Measurements from ENCODE around the gene ARHGAP28. TPM values are rescaled to one million over a fixed set of nuclear protein-coding genes. Genes with fewer than 3 reads are reported as not detected.

ARHGAP28 gene, protein sequence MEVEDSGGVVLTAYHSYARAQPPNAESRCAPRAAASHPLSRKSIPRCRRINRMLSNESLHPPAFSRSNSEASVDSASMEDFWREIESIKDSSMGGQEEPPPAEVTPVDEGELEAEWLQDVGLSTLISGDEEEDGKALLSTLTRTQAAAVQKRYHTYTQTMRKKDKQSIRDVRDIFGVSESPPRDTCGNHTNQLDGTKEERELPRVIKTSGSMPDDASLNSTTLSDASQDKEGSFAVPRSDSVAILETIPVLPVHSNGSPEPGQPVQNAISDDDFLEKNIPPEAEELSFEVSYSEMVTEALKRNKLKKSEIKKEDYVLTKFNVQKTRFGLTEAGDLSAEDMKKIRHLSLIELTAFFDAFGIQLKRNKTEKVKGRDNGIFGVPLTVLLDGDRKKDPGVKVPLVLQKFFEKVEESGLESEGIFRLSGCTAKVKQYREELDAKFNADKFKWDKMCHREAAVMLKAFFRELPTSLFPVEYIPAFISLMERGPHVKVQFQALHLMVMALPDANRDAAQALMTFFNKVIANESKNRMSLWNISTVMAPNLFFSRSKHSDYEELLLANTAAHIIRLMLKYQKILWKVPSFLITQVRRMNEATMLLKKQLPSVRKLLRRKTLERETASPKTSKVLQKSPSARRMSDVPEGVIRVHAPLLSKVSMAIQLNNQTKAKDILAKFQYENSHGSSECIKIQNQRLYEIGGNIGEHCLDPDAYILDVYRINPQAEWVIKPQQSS
- 109 and 117 TPM in 2 replicates for total RNA-seq
- long read RNA-seq, transcript ARHGAP28-203 (18 exons, 2,295 nt), result major isoform, 20 of 87 reads
- long read RNA-seq, partial matches to known transcripts, result 34 of 87 reads
- long read RNA-seq, other reads (novel, unspliced or antisense), result 33 of 87 reads

GRCh38 chr18:6729247-6730091 lies at the start of gene ARHGAP28:
TSS of gene ARHGAP28 (plus strand) at chr18:6729716. CDS start at chr18:6729822, 106 bp downstream.
- Mint-ChIP-seq H3K4me3 (ENCODE audit: low read depth) (peak within 1 kb of the TSS; percentile 93), H3K27ac (peak within 1 kb of the TSS; percentile 100)
- TF ChIP-seq CTCF (IDR thresholded peaks at IDR 0.05; ENCODE audit: unreplicated experiment), result peak; percentile 59

GRCh38 chr18:6681331-6681875 lies 48.1 kb upstream of the ARHGAP28 start:
- Mint-ChIP-seq H3K4me3 (ENCODE audit: low read depth) (no peak overlapping the region), H3K27ac (no peak overlapping the region), H3K4me1 (ENCODE audit: low read depth) (peaks cover 10% of the 10 kb centered on the region), H3K27me3 (peaks cover 14% of the 10 kb centered on the region), H3K9me3 (ENCODE audit: low read depth) (no peaks in the 10 kb centered on the region), H3K36me3 (ENCODE audit: insufficient read depth) (no peaks in the 10 kb centered on the region)
- no peak for TF ChIP-seq CTCF (IDR thresholded peaks at IDR 0.05; ENCODE audit: unreplicated experiment)
- DNase-seq (ENCODE audit: low spot score, unreplicated experiment), result no peak

More at GRCh38 chr18:6729247-6730091, at the start of gene ARHGAP28:
- H3K36me3 Mint-ChIP-seq (ENCODE audit: insufficient read depth), result no peaks in the 10 kb centered on the region
- H3K27me3 Mint-ChIP-seq, result no peaks in the 10 kb centered on the region
- H3K4me1 Mint-ChIP-seq (ENCODE audit: low read depth), result peaks cover 61% of the 10 kb centered on the region
- DNase-seq (ENCODE audit: low spot score, unreplicated experiment), result peak; percentile 84
- no peaks in the 10 kb centered on the region for H3K9me3 Mint-ChIP-seq (ENCODE audit: low read depth)

GRCh38 chr18:6682437-6683111 lies 46.9 kb upstream of the ARHGAP28 start:
- no peak overlapping the region for H3K27ac Mint-ChIP-seq
- peaks cover 14% of the 10 kb centered on the region for H3K27me3 Mint-ChIP-seq
- no peak overlapping the region for H3K4me3 Mint-ChIP-seq (ENCODE audit: low read depth)
- no peak for DNase-seq (ENCODE audit: low spot score, unreplicated experiment)
- no peaks in the 10 kb centered on the region for H3K36me3 Mint-ChIP-seq (ENCODE audit: insufficient read depth)
- no peaks in the 10 kb centered on the region for H3K9me3 Mint-ChIP-seq (ENCODE audit: low read depth)
- TF ChIP-seq CTCF (IDR thresholded peaks at IDR 0.05; ENCODE audit: unreplicated experiment), result no peak
- H3K4me1 Mint-ChIP-seq (ENCODE audit: low read depth), result peaks cover 5% of the 10 kb centered on the region

- Mint-ChIP-seq H3K27me3 (peaks cover 14% of the 10 kb centered on the region), H3K27ac (no peak overlapping the region), H3K36me3 (ENCODE audit: insufficient read depth) (no peaks in the 10 kb centered on the region), H3K9me3 (ENCODE audit: low read depth) (no peaks in the 10 kb centered on the region), H3K4me1 (ENCODE audit: low read depth) (peaks cover 5% of the 10 kb centered on the region), H3K4me3 (ENCODE audit: low read depth) (no peak overlapping the region)
- no peak for TF ChIP-seq CTCF (IDR thresholded peaks at IDR 0.05; ENCODE audit: unreplicated experiment)
- no peak for DNase-seq (ENCODE audit: low spot score, unreplicated experiment)
Observed at GRCh38 chr18:6683112-6683876, 46.2 kb upstream of the ARHGAP28 start.

Data from progenitor cell of endocrine pancreas (in vitro differentiated cells).